GM04504 (cell line): Measurements from ENCODE around the gene IL17C.

ENCODE experiments used
- DNase-seq: peaks from one replicate; pipeline ENCODE4 v3.0.0-alpha.2; 2012; ENCODE audit warnings: low read depth

Gene IL17C

DNA sequence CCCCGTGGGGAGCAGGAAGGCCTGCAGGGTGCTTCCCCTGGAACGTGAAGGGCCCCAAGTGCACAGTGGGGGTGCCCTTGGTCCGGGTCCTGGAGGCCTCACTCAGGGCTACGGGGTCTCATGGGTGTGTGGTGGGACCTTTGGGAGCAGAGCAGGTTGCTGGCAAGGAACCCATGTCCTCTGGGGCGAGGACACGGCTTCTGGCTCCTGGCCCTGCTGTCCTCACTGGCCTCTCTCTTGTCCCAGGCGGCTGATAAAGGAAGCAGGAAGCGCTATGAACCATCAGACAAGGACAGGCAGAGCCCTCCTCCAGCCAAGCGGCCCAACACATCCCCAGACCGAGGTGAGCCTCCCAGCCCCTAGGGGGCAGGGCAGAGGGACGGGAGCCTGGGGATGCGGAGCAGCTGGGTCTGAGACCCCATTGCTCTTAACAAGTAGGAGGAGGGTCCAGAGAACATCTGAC, 9.8 kb upstream of the IL17C start:
- DNase-seq: no peak

DNA sequence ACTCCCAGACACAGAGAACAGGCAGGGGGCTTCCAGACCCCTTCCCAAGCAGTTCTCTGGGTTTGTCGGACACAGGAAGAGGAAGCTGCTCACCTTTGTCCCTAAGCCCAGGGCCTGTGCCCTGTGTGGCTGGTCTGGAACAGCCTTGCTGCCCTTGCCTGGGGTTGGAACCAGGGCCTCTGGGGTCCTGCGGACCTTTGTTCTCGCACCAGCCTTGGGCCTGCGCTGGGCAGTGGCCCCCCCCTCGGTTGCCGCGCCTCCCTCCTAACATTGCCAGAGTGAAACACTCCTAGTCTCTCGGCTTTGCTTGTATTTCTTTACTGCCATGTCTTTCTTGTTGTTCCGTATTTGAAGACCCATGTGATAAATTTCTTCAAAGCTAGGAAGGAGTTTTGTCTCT, 8.5 kb upstream of the IL17C start:
- no peak for DNase-seq

DNA sequence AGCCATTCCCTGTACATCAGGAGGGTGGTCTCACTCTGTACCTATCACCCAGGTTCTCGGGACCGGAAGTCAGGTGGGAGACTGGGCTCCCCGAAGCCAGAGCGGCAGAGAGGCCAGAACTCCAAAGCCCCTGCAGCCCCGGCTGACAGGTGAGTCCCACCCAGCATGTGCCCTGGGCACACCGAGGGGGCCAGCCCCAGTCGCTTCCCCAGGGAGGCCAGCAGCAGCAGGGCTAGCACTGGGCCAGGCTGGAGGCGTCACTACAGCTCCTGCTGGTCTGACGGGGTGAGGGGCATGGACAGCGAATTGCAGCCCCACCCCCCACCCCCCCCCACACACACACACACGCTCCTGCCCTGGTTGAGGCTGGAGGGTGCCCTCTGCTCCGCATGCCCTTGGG, 7.9 kb upstream of the IL17C start:
- DNase-seq: no peak

DNA sequence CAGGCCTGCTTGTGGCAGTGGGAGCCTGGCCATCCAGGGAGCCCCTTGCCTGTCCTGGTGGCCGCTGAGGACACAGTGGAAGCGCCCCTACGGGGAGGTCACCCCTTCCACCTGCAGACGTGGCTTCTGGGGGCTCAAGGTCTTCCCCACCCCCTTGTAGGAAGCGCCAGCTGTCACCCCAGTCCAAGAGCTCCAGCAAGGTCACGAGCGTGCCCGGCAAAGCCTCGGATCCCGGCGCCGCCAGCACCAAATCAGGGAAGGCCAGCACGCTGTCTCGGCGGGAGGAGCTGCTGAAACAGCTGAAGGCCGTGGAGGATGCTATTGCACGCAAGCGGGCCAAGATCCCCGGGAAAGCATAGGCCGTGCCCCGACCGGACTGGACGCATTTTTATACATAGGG, 7.4 kb upstream of the IL17C start:
- DNase-seq: no peak

DNA sequence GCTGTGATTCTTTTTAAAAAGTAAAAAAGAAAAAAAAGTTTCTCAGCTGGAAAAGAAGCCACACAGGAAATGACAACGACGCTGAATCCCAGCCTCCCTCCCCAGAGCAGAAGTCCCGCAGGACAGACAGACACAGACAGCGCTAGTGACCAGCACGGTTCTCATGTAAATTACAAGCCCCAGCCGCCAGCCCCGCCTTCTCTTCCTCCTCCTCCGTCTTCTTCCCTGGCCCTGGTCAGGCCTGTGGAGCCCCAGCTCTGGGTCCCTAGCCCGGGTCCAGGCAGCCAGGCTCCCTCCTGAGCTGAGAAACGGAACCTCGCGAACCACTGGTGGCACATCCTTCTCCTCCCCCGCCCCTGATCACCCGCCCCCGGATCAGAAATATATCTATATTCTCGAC, 7.0 kb upstream of the IL17C start:
- no peak for DNase-seq

DNA sequence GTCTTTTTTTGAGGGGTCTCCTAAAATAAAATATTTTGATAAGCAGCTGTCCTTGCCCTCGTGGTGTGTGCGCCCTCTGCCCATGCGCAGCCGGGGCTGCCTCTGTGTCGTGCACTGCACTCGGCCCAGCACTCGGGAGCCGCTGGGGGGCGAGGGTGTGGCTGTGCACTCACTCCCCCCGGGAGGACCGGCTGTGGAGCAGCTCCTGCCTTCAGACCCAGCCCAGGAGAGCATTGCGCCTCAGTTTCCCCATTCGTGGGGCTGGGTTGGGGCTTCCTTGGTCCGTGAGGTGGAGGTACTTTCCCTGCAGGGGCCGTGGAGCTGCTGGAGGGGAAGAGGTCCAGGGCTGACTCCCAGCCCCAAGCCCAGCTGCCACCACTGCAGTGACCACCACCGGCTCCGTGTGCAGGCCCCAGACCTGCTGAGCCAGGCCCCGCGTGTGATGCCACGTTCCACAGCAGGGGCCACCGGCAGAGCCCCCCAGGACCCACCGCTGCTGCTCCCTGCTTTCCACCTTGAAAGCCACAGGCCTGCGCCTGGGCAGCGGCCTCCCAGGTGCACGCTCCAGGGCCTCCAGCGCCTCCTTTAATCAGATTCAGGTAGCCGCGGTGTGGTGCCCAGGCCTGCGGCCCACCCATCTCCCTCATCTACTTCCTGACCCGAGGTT, 6.3 kb upstream of the IL17C start:
- DNase-seq: no peak

DNA sequence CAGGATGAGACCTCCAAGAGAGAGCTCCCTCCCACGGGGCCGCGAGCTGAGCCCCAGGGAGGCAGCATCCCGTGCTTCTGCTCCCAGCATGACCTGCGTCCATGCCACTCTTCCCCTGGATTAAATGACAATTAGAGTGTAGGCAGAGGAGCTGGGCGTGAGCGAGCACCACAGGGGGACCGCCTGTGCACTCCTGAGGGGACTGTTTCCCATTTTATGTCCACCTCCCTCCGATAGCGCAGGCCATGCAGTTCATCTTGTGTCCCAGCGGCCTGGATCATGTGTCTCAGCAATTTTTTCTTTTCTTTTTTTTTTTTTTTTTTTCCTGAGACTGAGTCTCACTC, 5.8 kb upstream of the IL17C start:
- no peak for DNase-seq

DNA sequence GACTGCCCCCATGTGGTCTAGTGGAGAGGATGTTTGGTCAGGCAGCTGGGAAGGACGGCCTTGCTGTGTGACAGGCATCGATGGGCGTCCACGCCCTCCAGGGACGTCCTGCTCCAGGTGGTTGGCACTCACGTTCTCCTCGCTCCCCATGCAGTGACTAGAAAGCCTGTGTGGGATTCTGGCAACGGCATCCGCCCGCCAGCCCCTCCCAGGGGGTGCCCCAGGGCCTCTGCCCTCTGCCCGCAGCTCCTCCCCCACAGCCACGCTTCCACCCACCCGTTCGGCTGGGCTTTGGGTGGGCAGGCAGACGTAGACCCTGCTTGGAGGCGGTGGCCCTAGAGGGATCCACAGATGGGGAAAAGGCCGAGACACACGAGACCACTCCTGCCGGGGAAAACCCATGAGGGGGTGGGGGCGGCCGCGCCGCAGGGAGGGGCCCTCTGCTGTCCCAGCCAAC, 4.7 kb upstream of the IL17C start:
- no peak for DNase-seq

DNA sequence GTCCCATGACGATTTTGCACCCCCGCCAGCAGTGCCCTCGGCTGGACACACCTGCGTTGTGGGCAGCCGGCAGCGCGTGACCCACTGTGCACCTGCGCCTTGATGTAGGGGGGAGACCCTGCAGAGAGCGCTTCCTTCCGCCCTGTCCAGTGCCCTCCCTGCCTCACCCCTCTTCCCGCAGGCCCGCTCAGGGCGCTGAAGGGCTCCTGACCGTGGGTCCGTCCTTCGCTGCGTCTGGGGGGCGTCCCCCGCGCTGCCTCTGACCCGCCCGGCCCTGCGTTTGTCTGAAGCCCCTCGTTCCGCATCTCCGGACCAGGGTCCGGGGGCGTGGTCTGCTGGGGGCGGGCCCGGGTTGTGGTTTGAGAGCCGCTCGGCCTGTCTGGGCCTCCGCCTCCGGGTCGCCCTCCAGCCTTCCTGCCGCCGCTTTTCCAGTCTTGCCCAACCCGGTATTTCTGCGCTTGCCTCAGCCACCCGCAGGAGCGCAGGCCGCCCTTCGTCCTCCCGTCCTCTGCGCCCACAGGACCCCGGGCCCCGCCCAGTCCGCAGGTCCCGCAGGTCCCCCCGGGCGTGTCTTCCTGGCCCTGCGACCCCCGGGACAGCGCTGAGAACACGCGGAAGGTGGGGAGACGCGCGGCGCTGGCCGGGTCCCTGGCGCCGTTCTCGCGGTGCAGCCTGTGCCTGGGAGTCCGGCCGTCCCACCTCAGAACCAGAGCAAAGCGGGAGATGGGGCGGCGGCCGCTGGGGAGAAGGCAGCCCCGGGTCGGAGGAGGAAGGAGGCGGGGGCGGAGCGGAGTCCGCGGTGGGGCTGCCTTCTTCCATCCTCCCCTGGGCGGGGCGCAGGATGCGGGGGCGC, 4.0 kb upstream of the IL17C start:
- DNase-seq: no peak

DNA sequence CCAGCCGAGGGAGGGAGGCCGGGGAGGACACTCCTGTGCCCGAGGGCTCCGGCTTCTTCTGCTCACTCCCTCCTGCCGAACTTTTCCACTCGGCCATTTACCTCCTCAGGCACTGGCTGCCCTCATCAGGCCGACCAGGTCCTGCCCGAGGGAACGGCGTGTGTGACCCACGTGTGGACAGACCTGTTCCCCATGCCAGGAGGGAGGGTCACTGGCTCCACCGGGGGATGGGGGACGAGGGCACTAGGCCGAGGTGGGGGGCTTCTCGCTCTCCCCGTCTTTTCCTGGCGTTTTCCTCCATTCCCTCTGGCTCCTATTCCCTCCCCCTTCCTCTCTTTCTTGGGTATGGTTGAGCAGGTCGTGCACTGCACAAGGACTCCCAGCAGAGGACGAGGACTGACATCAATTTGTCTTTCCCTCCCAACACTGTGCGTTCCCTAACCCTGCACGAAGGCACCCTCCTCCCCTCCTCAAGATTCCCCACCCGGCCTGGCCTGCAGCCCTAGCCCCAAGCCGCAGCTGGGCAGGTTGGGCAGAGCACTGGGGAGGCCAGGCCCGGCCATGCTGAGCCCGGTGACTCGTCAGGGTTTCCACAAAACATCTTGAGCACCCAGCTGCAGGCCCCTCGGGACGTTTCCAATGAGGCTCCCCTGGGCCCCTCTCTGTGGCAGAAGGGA, 3.2 kb upstream of the IL17C start:
- no peak for DNase-seq

DNA sequence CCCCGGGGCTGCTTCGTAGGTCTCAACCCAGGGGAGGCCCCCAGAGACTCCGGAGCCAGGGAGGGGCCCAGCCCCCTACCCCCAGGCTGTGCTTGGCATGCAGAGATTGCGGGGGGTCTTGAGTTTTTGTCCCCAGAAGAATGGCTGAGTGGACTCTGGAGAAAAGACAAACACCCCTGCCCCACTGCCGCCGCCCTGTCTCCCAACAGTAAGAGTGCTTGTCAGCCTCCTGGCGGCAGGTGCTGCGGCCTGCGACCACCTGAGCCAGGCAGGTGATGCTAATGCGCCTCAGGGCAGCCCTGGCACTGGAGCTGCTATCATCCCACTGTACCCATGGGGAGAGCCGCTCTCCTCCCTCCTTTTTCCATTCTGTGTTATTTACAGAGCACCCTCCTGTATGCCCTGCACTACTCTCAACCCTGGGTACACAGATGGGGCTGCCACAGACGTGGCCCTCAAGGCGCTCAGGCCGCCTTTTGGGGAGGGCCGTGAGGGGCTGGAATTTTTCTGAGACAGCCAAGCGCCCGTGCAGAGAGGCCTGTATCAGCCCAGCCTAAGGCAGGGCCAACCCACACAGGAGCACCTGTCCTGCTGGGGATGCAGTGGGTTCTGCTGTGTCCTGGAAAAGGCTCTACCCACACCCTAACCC, 2.6 kb upstream of the IL17C start:
- no peak for DNase-seq

DNA sequence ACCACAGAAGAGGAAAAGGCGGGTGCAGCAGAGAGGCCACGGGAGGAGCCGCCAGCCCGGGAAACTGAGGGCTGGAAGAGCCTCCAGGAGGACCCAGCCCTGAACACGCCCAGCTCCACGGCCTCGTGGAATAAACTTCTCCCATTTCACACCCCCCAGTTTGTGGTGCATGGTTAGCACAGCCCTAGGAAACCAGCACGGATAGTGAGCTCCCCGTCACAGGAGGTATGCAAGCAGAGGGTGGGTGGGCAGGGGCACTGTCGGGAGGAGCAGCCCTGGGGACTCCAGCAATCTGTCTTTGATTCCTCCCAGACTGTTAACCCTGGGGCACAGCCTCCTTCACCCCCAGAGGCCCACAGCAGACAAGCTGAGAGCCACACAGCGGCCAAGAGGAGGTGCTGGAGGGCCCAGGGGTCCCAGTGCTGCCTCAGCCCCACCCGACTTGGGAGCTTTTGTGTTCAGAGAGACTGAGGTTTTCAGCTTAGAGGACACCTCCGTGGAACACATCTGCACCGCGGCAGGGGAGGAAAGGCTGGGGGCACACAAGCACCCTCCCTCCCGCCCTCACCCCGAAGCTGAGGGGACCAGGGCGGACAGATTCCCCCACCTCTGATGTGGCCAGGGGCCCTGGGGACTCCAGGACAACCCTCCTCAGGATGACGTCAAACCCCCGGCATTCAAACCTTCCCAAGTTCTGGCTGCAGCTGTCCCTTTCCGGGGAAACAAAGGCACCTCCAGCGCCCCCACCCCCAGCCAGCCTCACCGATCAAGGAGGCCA, 1.7 kb upstream of the IL17C start:
- no peak for DNase-seq

DNA sequence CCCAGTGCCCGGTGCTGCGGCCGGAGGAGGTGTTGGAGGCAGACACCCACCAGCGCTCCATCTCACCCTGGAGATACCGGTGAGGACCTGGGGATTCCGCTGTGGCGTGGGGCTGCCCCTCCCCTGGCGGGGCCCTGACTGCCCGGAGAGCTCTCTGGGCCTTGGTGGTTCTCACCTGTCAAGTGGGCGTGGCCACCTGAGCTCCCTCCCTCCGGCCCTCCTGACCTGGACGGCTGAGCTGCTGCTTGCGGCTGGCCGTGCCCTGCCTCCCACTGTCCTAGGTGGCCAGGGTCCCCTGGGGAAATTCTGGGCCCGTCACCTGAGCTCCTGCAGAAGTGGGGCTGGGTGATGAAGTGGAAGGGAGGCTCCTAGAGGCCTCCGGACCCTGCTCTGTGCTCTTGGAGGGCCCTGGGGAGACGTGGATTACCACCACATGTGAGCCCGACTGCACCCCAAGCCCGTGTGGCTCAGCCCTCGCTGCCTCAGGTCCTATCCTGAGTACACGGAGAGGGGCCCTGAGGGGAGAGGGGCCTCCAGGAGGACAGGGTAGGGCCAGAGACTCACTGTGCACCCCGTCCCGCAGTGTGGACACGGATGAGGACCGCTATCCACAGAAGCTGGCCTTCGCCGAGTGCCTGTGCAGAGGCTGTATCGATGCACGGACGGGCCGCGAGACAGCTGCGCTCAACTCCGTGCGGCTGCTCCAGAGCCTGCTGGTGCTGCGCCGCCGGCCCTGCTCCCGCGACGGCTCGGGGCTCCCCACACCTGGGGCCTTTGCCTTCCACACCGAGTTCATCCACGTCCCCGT, 1.1 kb downstream of the IL17C start:
- no peak for DNase-seq

DNA sequence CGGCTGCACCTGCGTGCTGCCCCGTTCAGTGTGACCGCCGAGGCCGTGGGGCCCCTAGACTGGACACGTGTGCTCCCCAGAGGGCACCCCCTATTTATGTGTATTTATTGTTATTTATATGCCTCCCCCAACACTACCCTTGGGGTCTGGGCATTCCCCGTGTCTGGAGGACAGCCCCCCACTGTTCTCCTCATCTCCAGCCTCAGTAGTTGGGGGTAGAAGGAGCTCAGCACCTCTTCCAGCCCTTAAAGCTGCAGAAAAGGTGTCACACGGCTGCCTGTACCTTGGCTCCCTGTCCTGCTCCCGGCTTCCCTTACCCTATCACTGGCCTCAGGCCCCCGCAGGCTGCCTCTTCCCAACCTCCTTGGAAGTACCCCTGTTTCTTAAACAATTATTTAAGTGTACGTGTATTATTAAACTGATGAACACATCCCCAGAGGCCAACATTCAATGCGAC, 1.7 kb downstream of the IL17C start:
- DNase-seq: no peak

DNA sequence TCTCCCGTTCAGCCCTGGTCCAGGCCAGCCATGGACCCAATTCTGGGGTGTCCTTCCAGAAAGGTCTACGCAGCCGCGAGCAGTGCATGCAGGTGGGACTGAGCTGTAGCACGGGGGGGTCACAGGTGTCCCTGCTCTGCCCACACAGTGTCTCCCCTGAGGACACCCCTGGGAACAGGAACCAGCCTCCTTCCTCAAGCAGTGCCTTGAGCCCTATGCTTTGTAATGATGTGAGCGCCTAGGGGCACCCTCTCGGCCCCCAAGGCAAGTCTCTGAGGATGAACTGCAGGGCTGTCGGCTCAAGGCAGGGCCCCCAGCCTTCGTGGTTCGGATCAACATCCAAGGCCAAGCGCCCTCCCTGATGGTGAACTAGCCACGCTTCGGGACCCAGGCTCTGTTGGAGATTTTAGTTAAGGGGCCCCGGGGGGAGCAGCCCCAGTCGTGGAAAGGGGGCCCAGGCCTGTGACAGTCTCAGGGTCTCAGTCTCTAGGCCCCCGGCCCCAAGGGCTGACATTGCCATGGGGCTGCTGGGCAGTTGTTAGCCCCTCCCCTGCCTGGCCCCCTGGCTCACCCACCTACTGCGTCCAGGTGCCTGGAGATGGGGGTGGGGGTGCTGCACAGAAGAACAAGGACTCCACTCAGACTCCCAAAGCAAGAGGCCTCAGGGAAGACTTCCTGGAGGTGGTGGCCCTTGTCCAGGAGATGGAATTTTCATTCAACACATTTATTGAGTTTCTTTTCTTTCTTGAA, 2.3 kb downstream of the IL17C start:
- DNase-seq: no peak

DNA sequence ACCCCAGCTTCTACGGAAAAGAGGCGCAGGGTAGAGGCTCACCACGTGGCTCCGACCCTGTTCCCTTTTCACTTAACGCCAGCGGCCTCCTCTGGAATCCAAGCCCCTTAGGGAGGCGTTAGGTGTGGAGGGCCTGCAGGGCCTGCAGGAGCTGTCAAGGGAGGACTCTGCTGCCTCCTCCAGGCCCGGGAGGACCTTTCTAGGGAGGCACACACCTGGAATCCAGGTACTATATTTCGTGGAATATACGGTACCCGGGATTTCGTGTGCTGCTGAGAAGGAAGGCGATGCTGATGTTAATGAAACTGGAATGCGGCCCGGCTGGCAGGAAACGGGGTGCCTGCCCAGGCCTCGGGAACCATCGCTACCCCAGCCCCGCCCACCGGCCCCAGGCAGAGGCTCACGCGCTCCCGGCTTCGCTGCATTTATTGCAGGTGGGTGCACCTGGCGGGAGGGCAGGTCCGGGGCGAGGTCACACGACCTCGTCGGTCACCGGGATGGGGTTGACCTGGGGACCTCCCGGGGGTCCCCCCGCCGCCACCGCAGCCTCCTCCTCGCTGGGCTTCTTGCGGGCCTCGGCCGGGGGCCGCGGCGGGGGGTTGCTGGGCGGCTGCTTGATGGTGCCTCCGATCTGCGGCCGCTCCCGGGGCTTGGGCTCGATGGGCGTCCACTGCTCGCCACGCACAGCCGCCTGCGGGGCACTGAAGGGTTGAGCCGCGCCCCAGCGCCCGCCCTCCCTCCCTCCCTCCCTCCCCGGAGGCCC, 4.7 kb downstream of the IL17C start:
- DNase-seq: no peak

DNA sequence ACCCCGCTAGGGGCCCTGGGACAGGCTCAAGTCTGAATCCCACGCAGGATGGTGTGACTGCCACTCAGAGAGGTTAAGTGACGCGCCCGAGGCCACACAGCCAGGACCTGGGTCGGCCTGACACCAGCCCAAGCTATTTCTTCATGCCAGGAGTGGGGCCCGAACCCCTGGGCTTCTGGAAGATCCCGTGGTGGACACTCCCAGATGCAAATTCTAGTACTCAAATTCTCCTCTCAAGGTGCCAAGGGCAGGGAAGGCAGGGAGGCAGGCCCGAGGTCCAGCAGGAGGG, 5.2 kb downstream of the IL17C start:
- DNase-seq: no peak

DNA sequence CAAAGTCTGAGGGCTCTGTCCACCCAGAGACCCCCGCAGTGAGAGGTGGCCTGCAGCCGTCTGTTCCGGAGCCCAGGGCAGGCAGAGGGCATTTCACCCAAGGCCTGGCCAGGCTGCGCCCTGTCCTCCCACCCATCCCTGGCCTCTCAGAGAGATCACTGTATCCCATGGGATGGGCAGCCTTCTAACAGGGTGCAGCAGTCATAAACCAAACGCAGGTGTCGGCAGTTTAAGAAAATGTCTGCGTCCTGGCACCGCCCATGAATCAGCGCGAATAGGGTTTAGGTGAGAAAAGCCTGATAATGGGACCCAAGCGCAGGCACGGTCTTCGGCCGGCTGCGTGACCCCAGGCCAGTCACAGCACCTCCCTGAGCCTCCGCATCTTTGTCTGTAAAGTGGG, 7.1 kb downstream of the IL17C start:
- no peak for DNase-seq

DNA sequence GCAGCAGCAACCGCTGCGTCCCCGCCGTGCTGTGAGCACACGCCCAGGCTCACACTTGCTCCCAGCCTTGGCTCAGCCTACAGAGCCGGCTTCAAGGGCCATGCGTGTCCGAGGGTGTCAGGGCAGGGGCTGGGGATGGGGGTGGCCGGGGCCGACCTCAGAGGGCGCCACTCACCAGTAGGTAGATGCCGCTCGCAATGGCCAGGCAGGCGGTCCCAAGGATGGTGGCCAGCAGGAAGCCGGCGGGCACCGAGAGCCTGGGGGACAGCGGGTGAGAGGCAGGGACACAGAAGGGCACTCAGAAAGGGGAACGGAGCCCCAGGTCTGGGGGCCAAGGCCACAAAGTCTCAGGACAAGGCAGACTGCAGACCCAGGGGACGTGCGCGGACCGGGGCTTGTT, 7.6 kb downstream of the IL17C start:
- DNase-seq: no peak
